NCI-H1048 (cell line): ENCODE measurements around the gene MARVELD2.

Experiments
- DNase-seq: peaks from one replicate; lab custom pipeline; 2025; lab: John Stamatoyannopoulos, UW

The MARVELD2 gene

DNA sequence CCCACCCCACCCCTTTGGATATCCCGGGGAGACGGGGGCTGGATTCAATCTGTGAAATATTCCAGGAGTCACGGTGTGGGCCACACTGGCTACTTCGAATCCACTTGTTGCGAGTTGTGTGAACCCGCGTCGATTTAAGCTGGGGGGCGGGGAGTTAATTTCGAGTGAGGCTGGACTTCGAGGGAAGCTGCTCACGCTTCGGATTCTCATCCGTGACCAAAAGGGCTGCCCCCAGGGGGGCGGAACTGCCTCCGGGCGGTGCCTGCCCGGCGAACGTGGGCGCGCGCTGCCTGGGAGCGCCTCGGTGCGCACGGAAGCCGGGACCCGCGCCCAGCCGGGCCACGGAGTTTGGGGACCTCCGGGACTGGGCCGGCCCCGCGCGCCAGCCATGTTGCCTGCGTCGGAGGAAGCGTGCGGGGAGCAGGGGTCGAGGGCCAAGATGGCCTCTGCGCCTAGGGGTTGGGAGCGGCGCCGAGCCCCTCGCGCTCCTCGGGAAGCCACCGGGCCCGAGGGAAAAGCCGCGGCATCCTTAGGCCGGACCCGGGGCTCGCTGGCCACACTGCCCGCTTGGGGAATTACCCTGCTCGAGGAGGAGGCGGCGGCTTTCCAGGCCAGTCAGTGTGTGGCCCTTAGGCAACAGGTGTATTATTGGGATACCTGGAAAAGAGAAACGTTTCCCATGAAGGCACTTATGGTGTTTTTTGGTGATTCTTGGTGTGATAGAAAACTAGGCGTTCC, 78.6 kb downstream of the MARVELD2 start:
- DNase-seq, result no peak
